CD4-positive, alpha-beta T cell treated with Interleukin-1 beta for 1 hour (primary cell): Measurements from ENCODE around the gene TRIO.

Source experiments
- DNase-seq, 2 donors: peaks; one replicate each; pipeline ENCODE4 v3.0.0-alpha.2; 2020 to 2022

The TRIO gene

DNA sequence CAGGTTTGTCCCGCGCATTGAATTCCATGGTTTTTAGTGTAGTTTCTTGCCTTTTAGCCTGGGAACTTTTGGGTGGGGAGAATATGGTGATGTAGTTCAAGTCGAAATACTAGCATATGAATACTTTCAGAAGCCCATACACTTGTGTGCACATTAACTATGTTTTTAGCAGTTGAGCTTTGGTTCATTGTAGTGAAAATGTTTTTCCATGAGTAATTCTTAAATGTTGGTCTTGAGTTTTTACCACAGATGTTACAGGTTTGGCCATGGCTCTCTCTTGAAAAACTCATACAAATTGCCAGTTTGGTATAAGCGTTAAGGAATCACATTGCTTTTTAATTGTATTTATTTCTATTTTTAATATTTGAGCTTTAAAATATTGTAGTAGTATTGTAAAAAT lies 45.6 kb downstream of the TRIO start:
- DNase-seq = no peak

DNA sequence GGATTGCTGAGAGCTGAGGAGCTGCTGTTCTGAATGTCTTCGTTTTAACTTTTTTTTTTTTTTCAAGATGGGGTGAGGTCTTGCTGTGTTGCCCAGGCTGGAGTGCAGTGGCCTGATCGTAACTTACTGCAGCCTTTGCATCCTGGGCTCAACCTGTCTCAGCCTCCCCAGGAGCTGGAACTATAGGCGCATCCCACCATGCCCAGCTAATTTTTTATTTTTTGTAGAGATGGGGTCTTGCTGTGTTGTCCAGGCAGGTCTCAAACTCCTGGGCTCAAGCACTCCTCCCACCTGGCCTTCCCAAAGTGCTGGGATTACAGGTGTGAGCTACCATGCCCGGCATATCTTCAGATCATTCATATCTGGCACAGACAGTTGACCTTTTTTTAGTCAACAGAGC lies 46.5 kb downstream of the TRIO start:
- no peak for DNase-seq

DNA sequence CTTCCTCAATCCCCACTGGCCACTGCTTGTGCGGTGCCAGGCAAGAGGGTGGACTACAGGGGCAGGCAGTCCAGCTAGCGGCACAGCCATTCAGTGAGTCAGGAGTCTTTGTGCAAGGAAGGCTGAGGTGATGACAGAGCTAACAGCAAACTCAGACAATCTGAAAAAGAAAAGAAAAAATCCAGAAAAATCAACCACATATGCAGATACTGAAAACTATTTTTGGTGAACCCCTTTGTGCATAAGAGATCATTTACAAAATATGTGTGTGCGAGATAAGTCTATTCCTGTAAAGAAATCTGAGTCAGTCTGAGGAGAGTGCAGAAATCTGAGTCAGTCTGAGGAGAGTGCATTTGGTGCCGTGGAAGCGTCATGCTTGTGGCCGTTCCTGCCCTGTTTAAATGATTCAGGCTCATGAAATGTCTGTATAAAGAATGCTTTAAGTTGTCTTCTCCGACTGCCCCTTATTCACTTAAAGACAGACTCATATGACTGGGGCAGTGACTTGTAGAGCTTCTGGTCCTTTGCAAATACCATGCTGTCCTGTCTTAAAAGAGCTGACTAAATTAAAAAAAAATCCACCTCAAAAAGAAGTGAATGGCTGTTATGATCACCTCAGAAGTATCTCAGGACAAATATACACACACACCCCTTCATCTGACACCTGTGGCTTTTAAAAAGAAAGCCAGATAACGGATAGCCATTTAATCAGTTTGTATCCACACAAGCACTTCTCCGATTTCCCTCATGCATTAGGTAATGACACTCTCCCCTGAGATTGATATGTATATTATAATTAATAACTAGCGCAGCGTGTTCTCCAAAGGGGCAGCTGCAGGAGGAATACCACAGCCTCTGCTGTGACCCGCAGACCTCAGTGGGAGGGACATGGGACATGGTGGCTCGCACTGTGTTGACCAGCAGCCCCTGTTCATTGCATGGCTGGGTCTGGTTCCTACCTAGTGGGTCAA lies 47.3 kb downstream of the TRIO start:
- DNase-seq = no peak

- DNase-seq = no peak
Observed at GRCh38 chr5:14191325-14191724, 48.2 kb downstream of the TRIO start.

DNA sequence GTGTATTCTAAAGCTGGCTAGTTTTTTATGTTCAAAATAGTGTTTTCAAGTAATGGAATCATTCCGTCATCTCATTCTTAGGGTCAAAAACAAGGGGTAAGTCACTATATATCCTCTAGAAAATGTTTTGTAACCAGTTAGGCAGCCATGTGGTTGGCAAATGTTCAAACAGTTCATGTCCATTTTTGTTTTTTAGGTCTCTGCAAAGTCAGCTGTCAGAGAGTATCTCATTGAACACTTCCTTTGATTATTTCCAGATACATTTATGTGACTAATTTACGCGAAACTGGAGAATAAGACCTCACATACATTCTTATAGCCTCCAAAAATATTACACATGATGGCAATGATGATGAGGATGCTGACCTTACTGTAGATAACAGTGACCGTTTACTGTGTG lies 50.4 kb downstream of the TRIO start:
- DNase-seq = no peak

DNA sequence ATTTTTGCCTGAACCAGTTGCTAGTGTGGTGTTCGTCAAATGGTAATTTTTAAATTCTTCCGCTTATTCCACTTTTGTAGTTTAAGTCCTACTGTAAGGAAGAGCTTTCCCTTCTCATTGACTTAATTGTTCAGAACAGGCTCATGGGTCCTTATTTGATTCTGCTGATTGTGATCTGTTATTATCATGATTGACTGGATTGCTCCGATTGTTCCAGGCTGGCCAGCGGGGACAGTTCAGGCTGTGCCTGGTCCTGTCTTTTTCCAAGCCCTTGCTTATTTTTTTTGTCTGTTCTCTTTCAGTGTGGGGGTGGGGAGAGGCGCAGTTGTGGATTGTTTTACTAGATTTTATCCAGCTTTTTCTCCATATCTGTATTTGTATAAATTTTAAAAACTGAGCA lies 52.4 kb downstream of the TRIO start:
- no peak for DNase-seq

GRCh38 chr5:14197056-14197455 lies 53.9 kb downstream of the TRIO start:
- DNase-seq = no peak

DNA sequence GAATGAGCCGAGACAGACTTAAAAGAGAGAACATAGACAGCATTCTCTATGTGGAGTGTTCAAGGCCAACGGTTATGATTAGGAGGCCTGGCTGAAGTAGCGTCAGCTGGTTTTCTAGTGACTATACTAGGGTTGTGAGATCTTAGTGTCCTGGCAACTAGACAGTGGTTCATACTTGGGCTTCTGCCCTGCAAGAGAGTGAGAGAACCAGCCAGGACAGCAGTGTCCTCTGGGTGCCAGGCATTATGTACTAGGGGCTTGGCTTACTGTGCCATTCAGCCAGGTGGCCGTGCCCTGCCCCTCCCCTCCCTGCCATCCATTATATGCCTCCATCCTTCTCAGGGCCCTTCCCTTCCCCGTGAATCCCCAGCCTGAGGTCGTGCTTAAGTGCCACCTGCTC lies 56.8 kb downstream of the TRIO start:
- DNase-seq = no peak

DNA sequence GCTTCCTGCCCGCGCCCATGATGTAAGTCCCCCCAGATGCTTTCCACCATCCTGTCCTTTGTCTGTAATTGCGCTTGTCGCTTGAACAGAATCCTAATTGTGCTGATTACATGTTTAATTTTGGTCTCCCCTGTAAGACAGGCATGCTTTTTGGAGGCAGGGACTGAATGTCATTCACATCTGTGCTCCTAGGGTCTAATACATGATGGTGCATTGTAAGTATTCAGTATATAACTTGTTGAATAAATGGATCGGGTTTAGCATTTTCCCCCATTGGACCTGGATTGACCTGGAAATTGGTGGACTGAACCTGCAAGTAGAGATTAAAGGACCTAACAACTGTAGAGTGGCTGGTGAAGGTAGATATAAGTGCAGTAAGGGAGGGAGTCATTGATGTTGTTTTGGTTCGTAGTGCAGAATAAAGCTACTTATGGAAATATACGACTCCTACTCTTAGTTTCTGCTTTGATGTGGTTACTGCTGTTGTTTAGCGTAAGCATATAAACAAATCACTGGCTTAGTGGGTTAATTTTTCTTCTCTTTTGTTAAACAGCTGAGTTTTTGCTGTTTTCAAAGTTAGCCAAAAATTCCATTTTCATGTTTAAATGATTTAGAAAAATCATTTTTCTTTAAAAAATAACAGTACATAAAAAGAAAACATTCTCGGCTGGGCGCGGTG lies 57.3 kb downstream of the TRIO start:
- DNase-seq = no peak

GRCh38 chr5:14201325-14202045 lies 58.3 kb downstream of the TRIO start:
- no peak for DNase-seq

- peak in 1 of 2 donors; percentile 49 for DNase-seq
Observed at GRCh38 chr5:14202462-14202861, 59.3 kb downstream of the TRIO start.

DNA sequence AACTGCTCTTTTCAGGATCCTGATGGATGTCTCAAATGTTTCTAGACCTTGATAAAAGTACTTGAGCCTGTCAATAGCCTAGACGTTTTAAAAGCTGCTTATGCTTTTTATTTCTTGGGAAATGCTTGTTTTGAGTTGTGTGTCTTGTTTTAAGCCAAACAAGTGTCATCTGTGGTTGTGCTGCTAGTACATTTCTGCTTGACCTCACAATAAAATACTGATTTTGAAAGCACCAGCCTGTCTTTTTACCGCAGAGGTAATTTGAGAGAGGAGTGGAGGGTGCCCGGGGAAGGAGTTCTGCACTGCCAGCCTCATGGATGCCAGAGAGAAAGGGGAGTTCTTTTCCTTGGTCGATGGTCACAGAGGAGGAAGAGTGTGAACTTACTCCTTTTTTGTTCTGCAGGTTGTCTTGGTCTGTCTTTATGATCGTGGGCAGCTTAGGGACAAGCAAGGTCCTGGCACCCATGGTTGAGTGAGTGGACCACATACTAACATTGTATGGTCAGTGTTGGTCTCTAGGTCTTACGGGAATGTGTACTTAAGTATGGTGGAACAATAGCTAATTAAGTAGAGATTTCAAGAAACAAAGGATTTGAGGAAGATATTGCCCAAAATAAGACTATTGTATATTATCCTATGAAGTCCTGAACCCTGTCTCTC lies 61.0 kb downstream of the TRIO start:
- no peak for DNase-seq

GRCh38 chr5:14204785-14205321 lies 61.7 kb downstream of the TRIO start:
- DNase-seq = no peak

DNA sequence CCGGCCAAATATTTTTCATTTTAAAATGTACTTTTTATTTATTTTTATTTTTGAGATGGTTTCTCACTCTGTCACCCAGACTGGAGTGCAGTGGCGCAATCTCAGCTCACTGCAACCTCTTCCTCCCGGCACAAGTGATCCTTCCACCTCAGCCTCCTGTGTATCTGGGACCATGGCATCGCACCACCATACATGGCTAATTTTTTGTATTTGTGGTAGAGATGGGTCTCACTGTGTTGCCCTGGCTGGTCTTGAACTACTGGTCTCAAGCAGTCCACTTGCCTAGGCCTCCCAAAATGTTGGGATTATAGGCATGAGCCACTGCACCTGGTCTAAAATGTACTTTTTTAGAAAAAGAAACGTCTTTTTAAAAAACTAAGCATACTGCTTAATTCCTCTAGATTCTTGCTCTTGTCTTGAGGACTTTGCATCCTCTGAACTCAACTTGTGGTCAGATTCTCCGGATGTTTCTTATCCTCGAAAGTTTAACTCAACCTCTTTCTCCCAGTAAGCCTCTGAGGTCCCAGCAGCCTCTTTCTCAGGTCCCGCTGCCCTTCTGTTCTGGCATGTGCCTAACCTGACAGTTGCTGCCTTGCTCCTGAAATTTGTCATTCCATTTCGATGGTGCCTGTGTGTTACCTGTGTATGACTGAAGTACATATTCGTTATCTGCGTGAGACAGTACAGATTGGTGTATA lies 63.0 kb downstream of the TRIO start:
- DNase-seq = no peak

- peak in 1 of 2 donors; percentile 26 for DNase-seq
Observed at GRCh38 chr5:14207428-14207827, 64.3 kb downstream of the TRIO start.

- no peak for DNase-seq
Observed at GRCh38 chr5:14208071-14209021, 65.2 kb downstream of the TRIO start.

- no peak for DNase-seq
Observed at GRCh38 chr5:14209222-14209822, 66.2 kb downstream of the TRIO start.

DNA sequence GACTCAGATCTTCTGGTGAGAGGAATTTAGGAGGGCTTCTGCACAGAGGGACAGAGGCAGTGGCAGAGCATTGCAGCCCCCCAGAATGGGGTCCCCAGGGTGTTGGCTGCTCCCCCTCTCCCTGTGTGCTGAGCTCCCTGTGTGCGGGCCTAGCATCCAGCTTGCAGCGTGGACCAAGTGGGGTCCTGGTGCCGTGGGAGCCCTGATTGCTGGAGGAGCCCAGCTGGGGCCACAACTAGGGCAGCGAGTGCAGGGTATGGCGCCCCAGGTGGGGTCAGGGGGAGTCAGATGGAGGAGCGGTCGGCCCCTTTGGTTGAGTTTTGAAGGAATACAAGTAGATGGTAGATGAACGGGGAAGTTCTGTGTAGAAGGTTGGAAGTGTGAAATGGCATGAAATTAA lies 66.7 kb downstream of the TRIO start:
- DNase-seq = no peak

DNA sequence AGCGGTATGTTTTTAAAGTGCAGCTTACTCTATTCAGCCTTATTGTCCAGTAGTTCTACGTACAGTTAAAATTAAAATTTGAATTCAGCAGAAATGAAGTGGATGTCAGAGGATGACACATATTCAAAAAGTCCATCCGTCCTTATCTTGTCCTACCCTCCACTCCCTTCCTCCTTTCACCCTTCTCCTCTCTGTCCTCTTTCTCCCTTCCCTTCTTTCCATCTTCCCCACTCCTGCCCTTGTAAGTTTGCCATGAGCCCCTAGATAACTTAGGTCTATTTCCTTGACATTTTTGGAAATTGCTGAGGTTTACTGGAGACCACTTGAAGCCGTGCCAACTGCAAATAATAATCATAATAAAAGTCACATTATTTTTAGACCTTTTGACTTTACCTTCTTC lies 67.6 kb downstream of the TRIO start:
- no peak for DNase-seq
